Neural progenitor cell (in vitro differentiated cells): ENCODE results near the gene MAFB. TPM values are rescaled to one million over a fixed set of nuclear protein-coding genes. Genes with fewer than 3 reads are reported as not detected.
"Not testable (repeated sequence)": the region's sequence is repeated elsewhere in the genome, so short reads cannot be mapped to it uniquely, and the experiment has no call there.

Source experiments
- DNase-seq: peaks from one replicate; pipeline ENCODE4 v3.0.0-alpha.2; 2016; ENCODE audit warnings: low spot score
- H2AFZ ChIP-seq: fragments of 200-600 bp; sonication (generic); replicated peaks from 2 replicates; pipeline ENCODE4 v1.6.1; 2016; ENCODE audit warnings: antibody characterized with exemption
- H3F3A ChIP-seq: fragments of 200-600 bp; sonication (generic); 2 replicates; pipeline ENCODE4 v1.6.1; 2016; ENCODE audit warnings: antibody characterized with exemption, low read depth
- H3K27ac ChIP-seq: fragments of 200-600 bp; sonication (generic); 2 replicates; pipeline ENCODE4 v1.5.1; 2016; ENCODE audit warnings: mild to moderate bottlenecking
- H3K27me3 ChIP-seq: fragments of 200-600 bp; sonication (generic); 2 replicates; pipeline ENCODE4 v1.6.1; 2016; ENCODE audit warnings: mild to moderate bottlenecking, moderate library complexity
- H3K36me3 ChIP-seq: fragments of 200-600 bp; sonication (generic); 2 replicates; pipeline ENCODE4 v1.5.1; 2016
- H3K4me1 ChIP-seq: fragments of 200-600 bp; sonication (generic); 2 replicates; pipeline ENCODE4 v1.6.1; 2016; ENCODE audit warnings: mixed run types
- H3K4me2 ChIP-seq: fragments of 200-600 bp; sonication (generic); 2 replicates; pipeline ENCODE4 v1.6.1; 2016
- H3K4me3 ChIP-seq: fragments of 200-600 bp; sonication (generic); 2 replicates; pipeline ENCODE4 v1.5.1; 2016
- H3K79me2 ChIP-seq: fragments of 200-600 bp; sonication (generic); 2 replicates; pipeline ENCODE4 v1.6.1; 2016; ENCODE audit warnings: low read depth
- H3K9ac ChIP-seq: fragments of 200-600 bp; sonication (generic); 2 replicates; pipeline ENCODE4 v1.6.1; 2016
- H3K9me3 ChIP-seq: fragments of 200-600 bp; sonication (generic); 2 replicates; pipeline ENCODE4 v1.5.1; 2016; ENCODE audit warnings: low read depth
- H4K20me1 ChIP-seq: fragments of 200-600 bp; sonication (generic); 2 replicates; pipeline ENCODE4 v1.6.1; 2016; ENCODE audit warnings: low read depth
- H3K27ac Mint-ChIP-seq: 3 replicates; pipeline ENCODE4 v1.8.0; 2021; ENCODE audit warnings: mixed read lengths
- H3K27me3 Mint-ChIP-seq: 2 replicates; pipeline ENCODE4 v1.8.0; 2022; ENCODE audit warnings: low read depth, mild to moderate bottlenecking, inconsistent platforms, moderate library complexity, mixed read lengths; ENCODE audit not compliant: insufficient read depth
- H3K36me3 Mint-ChIP-seq: 3 replicates; pipeline ENCODE4 v1.8.0; 2021; ENCODE audit warnings: mixed read lengths
- H3K4me1 Mint-ChIP-seq: 3 replicates; pipeline ENCODE4 v1.8.0; 2021; ENCODE audit warnings: mixed read lengths
- H3K4me3 Mint-ChIP-seq: 3 replicates; pipeline ENCODE4 v1.8.0; 2021; ENCODE audit warnings: mild to moderate bottlenecking, moderate library complexity, mixed read lengths
- H3K9me3 Mint-ChIP-seq: 3 replicates; pipeline ENCODE4 v1.8.0; 2020; ENCODE audit warnings: mixed read lengths
- CTCF ChIP-seq: fragments of 200-600 bp; sonication (generic); IDR thresholded peaks from 2 replicates; pipeline ENCODE4 v1.5.1; 2017; ENCODE audit warnings: antibody characterized with exemption, mild to moderate bottlenecking
- EZH2 ChIP-seq: fragments of 200-600 bp; sonication (generic); IDR thresholded peaks from 2 replicates; pipeline ENCODE4 v1.6.1; 2017; ENCODE audit warnings: antibody characterized with exemption, mild to moderate bottlenecking, moderate library complexity
- EZH2phosphoT487 ChIP-seq: fragments of 200-600 bp; sonication (generic); IDR thresholded peaks from 2 replicates; pipeline ENCODE4 v1.6.1; 2017; ENCODE audit warnings: antibody characterized with exemption
- total RNA-seq: library from RNA; depleted of rRNA; stranded (reverse); fragments of >200 nt; gene quantifications from 2 replicates; pipeline ENCODE4 v1.2.3, GENCODE V29; 2015; ENCODE audit warnings: low replicate concordance

Gene MAFB
- 0.64 and 1.3 TPM in 2 replicates for total RNA-seq

GRCh38 chr20:40689100-40689942 is at the start of gene MAFB:
TSS of gene MAFB (minus strand) at chr20:40689236. CDS start at chr20:40688850, 386 bp downstream.
- Histone ChIP-seq H3K4me3 (peak within 1 kb of the TSS; percentile 57), H3K4me2 (peak within 1 kb of the TSS; percentile 91), H3K9me3 (no peaks in the 10 kb centered on the region), H3F3A (peaks cover 31% of the 10 kb centered on the region), H3K27me3 (peaks cover 100% of the 10 kb centered on the region), H3K27ac (no peak within 1 kb of the TSS), H2AFZ (peak within 1 kb of the TSS; percentile 80), H4K20me1 (peaks cover 63% of the 10 kb centered on the region), H3K9ac (no peak within 1 kb of the TSS), H3K36me3 (no peaks in the 10 kb centered on the region), H3K79me2 (no peaks in the 10 kb centered on the region), H3K4me1 (peaks cover 33% of the 10 kb centered on the region)
- no peaks in the 10 kb centered on the region for H3K9me3 Mint-ChIP-seq
- H3K27ac Mint-ChIP-seq: no peak within 1 kb of the TSS
- H3K36me3 Mint-ChIP-seq: no peaks in the 10 kb centered on the region
- TF ChIP-seq EZH2 (no peak), EZH2phosphoT487 (no peak), CTCF (no peak)
- H3K4me3 Mint-ChIP-seq: peak within 1 kb of the TSS; percentile 88
- H3K4me1 Mint-ChIP-seq: peaks cover 22% of the 10 kb centered on the region
- peaks cover 88% of the 10 kb centered on the region for H3K27me3 Mint-ChIP-seq
- DNase-seq: peak; percentile 96

GRCh38 chr20:40736468-40736867 is 47.4 kb upstream of the MAFB start:
- H3K9ac ChIP-seq, H3K4me3 ChIP-seq, H3K79me2 ChIP-seq, H3K27me3 Mint-ChIP-seq, H3K9me3 ChIP-seq, H3K27ac Mint-ChIP-seq, H3K27ac ChIP-seq, H4K20me1 ChIP-seq, H3K36me3 ChIP-seq, H3F3A ChIP-seq, H3K27me3 ChIP-seq, DNase-seq, H3K4me3 Mint-ChIP-seq, H3K36me3 Mint-ChIP-seq, H3K9me3 Mint-ChIP-seq, H3K4me1 Mint-ChIP-seq, H2AFZ ChIP-seq, H3K4me1 ChIP-seq, H3K4me2 ChIP-seq: not testable (repeated sequence)

DNA sequence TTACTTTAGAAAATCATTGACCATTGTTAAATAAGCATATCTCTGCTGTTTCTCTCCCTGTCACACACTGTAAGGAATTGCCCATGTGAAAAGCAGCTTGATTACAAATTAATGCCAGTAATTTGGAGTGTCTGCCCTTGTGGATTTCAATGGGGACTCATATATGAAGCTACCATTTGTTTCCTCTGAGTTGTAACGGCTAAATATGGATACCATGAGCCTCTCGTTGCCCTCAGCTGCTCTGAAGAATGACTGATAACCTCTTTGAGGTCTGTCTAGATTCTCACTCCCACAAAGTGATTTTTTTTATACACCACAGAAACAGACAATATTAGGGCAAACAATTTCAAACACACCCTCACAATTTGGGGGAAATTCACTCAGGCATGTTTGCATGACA is 40.0 kb upstream of the MAFB start:
- TF ChIP-seq EZH2phosphoT487 (no peak), EZH2 (no peak), CTCF (no peak)
- Histone ChIP-seq H3K4me3 (no peak overlapping the region), H3F3A (no peaks in the 10 kb centered on the region), H3K9me3 (peaks cover 4% of the 10 kb centered on the region), H3K79me2 (no peaks in the 10 kb centered on the region), H3K4me1 (no peaks in the 10 kb centered on the region), H3K4me2 (no peak overlapping the region), H3K36me3 (no peaks in the 10 kb centered on the region), H2AFZ (no peak overlapping the region), H3K27ac (no peak overlapping the region), H4K20me1 (no peaks in the 10 kb centered on the region), H3K27me3 (no peaks in the 10 kb centered on the region), H3K9ac (no peak overlapping the region)
- Mint-ChIP-seq H3K9me3 (no peaks in the 10 kb centered on the region), H3K4me1 (no peaks in the 10 kb centered on the region), H3K4me3 (no peak overlapping the region), H3K27me3 (peaks cover 4% of the 10 kb centered on the region), H3K36me3 (no peaks in the 10 kb centered on the region), H3K27ac (no peak overlapping the region)
- no peak for DNase-seq

GRCh38 chr20:40728470-40728869 is 39.4 kb upstream of the MAFB start:
- H3F3A ChIP-seq: no peaks in the 10 kb centered on the region
- no peaks in the 10 kb centered on the region for H3K4me1 ChIP-seq
- Mint-ChIP-seq H3K4me3 (no peak overlapping the region), H3K4me1 (no peaks in the 10 kb centered on the region), H3K27ac (no peak overlapping the region), H3K9me3 (no peaks in the 10 kb centered on the region), H3K27me3 (peaks cover 7% of the 10 kb centered on the region), H3K36me3 (no peaks in the 10 kb centered on the region)
- TF ChIP-seq EZH2 (no peak), EZH2phosphoT487 (no peak), CTCF (peak; percentile 20)
- no peaks in the 10 kb centered on the region for H3K79me2 ChIP-seq
- H4K20me1 ChIP-seq: no peaks in the 10 kb centered on the region
- H3K4me3 ChIP-seq: no peak overlapping the region
- H3K4me2 ChIP-seq: no peak overlapping the region
- H3K27me3 ChIP-seq: no peaks in the 10 kb centered on the region
- no peak overlapping the region for H3K27ac ChIP-seq
- H2AFZ ChIP-seq: no peak overlapping the region
- peaks cover 4% of the 10 kb centered on the region for H3K9me3 ChIP-seq
- DNase-seq: no peak
- H3K36me3 ChIP-seq: no peaks in the 10 kb centered on the region
- H3K9ac ChIP-seq: no peak overlapping the region
